GM18867 (cell line): ENCODE results near the gene HOXA6.

Source experiments
- ATAC-seq: cut with Tn5 transposase; IDR thresholded peaks from one replicate; pipeline ENCODE4 v1.9.1; 2021; ENCODE audit warnings: mild to moderate bottlenecking, moderate library complexity; ENCODE audit not compliant: unreplicated experiment

Gene HOXA6

DNA sequence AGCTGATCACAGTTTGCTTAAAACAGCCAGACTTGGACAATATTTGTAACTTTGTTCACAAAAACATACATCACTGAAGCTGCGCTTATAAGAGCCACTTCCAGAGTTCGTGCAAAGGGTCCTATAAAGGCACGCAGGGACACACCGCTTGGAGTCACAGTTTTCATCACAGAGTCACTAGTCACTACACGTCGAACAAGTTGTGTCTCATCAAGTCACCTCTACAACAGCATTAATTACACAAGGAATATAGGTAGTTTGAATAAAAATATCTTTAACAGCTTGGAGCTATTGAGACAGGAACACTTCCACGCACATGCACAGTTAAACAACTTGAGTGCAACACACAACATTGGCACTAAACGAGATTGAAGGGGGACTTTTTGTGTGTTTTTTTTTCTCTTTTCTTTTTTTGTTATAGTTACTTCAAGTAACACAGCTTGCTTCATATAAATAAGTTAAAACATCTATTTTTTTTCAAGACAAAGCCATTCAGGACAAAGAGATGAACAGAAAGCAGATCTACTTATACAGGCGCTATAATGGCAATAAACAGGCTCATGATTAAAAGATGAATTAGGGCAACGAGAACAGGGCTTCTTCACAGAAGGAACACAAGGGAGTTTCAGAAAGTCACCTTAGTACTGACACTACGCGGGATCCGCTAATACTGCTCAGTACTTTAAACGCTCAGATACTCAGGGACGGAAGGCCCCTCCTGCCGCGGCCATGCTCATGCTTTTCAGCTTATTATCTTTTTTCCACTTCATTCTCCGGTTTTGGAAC lies 6.2 kb downstream of the HOXA6 start:
- ATAC-seq: no peak

DNA sequence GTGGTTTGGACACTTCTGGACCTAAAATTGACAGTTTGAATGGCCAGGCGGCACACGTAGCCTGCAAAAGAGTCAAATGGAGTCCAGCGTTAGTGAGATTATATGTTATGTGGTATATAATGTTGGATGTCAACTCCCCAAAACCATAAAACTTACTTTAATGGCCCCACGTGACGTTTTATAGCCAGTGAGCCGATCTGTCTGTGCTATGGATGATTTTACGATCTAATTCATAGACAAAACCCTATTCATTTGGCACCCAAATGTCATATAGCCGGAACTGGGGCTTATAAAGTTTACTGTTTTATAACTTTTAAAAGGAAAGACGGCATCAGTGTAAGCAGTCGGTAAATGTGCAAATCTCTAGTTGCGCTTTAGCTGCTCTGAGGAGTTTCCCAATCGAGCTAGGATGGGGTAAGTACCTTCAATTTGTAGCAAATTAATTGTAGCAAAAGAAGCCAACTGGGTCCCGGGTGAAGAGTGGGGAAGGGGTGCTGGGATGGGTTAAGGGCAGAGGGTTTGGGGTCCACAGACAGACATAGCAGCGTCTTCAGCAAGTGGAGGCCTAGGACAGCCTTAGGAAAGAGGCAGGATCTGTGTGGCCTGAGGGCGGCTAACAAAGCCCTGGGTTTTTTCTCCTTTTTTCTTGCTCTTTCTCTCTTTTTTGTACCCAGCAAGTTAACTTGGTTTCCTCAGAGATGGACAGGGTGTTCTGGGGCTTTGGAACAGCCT lies 7.3 kb downstream of the HOXA6 start:
- no peak for ATAC-seq

DNA sequence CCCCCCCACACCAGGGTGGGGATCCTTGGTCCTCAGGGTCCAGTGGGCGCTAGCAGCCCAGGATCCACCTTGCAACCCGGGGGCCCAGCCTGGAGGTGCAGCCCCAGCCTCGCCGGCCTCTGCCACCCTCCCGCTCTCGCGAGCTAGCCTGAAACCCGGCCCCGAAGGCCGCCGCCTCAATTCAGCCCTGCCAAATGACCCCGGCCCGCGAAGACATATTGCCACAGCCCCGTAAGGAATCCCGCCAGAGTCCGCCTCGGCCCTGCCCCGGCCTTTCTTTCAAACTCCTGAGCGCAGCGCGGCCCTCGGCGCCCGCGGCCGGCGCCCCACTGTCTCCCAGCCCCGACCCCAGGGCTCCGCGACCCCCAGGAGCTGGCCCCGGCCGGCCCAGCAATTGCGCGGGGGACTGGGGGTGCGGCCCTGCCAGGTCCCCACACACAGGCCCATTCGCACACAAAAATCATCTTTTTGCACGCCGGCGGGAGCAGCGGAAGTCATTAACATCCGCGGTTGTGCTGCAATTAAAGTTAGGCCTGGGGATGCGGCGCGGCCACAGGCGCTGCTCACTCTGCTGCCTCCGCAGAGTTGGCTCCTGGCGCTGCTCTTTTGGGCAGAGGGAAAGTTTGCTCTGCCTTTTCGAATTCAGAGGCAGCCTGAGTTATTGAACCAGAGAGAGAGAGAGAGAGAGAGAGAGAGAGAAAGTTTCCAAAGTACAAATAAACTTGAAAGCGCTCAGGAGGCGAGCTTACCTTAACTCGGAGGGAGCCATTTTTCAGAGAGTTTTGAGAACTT lies 8.0 kb downstream of the HOXA6 start:
- no peak for ATAC-seq

DNA sequence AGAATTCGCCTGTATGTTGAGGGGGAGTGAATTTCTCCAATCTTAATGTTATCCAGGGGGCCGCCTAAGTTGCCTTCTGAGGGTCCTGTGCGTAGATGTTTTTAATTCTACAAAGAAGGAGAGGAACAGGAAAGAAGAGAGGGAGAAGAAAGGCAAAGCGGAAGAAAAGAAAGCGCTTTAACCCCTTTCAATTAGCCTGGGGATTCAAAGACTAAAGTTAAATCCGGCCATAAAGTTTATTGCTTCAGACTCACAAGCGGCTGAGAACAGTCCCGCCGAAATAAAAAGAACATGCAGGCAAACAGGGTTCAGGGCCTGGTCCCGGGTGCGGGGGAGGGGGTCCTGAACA lies 8.6 kb downstream of the HOXA6 start:
- ATAC-seq: no peak

DNA sequence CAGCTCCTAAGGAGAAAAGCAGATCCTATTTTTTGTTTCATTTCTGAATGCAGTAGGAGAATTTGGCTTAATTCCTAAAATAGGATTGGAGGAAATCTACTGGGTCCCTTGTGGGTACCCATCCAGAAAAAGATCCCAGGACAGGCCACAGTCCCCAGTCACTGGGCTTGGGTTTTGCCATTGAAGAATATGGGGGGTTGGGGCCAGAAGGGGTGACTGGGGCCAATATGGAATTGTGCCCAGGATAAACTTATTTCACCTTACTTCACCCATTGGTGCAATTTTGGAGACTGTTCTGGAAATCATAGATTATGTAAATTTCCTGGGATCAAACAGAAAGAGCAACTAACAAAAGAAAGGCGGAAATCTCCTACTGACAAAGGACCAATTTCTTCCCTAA lies 9.1 kb downstream of the HOXA6 start:
- ATAC-seq: no peak

DNA sequence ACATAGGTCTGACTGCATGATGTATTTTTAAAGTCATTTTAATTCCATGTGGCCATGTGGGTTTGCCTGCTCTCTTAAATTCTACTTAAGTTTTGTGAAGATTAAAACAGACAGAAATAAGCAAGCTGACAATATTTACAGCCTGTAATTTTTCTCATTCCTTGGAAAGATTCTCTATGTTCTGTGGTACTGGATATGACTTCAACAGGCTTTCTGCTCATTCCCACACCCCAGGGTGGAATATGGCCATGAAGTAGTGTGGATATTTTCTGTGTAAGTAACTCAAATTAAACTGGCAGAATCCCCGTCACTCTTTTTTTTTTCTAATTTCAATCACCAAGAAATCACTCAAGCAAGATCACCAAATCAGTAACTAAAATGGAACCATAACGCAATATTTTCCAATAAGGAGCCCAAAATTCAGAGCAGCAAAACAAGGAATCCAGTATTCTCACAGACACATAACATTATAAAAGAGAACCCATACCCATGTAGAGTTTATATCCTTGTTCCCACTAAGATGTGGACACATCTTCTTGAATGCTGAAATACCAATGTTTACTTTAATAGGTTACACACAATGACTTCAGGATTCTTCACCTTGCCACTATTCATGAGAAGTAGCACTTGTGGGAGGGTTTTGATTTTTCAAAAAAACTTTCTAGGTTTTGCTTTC lies 9.8 kb downstream of the HOXA6 start:
- no peak for ATAC-seq

DNA sequence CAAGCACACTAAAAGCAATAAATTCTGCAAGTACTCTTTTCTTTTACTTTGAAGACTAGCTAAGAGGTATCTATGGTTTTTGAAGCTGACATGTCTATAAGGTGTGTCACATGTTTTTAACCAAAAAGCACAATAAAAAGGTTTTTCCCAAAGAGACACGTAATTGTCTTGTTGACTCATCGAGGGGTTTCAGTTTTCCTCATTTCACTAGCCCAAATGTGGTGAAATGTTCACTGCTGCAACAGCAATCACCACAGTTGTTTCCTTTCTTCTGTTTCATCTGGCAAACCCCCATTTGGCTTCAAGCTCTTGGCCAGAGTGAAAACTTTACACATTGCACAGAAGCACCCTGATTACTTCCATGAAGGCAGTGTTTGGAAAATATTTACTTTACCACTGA lies 13.2 kb downstream of the HOXA6 start:
- no peak for ATAC-seq

DNA sequence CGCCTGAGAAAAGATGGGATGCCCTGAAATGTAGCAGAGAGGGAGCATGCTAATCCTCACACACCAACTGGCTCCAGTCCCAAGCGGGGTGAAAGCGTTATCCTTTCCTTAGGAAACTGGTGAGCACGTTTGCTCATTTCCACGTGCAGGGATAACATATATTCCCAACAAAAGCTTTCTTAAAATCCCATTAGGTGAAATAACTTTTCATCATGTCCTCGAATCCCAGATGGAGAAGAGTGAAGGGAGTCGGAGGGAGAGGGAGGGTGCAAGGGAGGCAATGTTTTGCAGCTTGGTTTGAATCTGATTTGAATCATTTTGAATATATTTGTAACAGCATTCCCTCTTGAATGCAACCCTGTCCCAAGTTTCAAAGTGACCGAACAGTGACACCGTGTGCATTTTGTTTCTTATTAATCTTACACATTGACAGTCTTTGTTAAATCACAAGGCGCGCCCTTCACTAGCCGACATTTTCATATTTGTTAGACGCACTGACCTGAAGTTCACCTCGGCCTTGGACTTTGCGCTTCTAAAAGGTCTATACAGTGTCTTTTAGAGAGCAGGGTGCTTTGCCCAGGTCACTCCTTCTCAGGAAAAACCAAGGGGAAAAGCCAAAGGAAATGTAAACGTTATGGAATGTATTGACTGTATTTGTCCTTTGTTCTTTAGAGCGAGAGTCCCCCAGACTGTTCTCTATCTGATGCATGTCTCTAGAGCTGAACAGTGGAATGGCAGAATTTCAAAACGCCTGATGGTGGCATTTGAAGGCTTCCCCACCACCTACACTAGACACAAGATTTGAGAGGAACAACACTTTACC lies 14.0 kb downstream of the HOXA6 start:
- ATAC-seq: no peak

DNA sequence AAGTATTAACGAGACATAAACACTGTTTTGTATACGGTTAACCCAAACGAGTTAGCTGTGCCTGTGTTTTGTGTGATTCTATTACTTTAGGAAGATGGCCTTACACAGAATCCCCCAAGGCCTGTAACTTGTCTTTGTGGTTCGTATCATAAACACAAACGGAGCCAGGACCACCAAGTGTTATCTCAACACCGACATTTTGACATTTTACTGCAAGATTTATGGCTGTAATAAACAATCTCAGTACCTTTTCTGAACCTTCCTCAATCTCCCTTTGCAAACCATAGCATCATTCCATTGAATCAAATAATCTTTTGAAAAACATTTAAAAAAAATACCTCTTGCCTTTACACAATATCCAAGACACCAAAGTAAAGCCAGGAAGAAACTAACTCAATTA lies 14.6 kb downstream of the HOXA6 start:
- no peak for ATAC-seq

DNA sequence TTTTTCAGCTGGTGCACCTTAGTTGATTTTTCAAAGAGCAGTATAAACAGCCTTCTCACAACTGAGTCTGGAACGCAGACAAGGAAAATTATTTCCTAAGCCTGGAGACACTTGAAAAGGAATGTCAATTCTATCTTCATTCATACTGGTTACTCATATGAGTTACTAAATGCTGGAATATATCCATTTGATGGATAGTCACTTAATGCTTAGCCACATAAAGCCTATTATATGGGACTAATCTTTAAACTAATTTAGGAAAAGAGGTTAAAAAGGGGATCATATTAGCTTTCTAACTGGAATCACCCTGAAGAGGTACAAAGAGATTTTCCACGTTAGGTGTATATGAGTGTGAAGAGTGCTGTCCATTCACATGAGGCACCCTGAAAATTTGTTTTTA lies 15.4 kb downstream of the HOXA6 start:
- no peak for ATAC-seq

DNA sequence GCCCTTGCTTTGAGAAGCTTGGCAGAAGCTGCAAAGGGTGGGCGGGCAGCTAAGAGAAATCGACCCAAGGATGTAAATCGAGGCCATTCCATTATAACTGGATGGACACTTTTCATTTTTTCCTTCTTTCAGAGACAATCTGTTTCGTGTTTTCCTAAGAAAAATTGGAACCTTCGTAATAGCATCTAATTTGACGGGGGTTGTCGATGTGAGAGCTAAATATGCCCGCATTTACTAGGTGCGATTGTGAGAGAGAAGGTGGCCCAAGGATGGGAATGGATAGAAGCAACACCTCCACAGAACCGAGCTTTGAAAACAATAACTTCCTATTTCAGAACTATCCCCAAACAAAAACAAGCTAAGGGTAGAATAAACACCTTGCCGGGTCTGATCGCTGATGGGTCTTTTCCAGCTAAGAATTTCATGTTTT lies 16.2 kb downstream of the HOXA6 start:
- ATAC-seq: no peak

DNA sequence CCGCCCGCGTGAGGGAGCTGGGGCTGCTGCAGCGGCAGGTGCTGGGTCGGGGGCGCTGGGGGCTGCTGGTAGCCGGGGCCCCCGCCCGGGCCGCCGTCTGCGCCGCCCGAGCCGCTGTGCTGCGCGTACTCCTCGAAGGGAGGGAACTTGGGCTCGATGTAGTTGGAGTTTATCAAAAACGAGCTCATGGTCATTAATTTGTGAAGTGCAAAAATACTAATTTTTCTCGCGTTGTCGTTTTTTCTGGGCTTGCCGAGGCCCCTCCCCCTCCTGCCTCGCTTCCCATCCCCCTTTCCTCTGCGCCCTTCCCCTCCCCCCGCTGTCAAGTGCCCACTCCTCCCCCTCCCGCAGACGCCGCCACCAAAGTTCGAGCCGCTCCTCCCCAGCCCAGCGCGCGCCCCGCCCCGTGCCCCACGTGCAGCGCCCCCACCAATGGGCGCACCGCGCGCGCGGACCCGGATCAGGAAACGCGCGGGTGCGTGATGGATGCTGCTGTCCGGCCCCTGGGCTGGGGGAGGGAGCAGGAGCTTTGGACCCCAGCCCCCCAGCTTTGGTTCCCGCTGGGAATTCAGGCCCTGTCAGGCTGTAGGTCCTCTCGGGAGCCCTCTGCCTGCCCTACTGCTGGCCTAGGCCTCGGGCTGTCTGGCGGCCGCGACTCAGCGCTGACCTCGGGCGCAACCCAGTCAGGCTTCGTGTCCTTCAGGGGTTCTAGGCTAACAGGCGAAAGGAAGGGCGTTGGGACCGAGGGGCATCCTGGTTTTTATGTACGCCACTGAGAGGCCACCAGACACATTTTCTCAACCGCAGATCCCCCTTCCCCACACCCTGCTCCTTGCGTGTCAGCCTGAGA lies 16.8 kb downstream of the HOXA6 start, which contains the start of gene HOXA4:
TSS of gene HOXA4 (minus strand) at position 218 of the 850 bp plus-strand sequence. CDS start at position 194, 24 bp downstream.
- no peak for ATAC-seq

DNA sequence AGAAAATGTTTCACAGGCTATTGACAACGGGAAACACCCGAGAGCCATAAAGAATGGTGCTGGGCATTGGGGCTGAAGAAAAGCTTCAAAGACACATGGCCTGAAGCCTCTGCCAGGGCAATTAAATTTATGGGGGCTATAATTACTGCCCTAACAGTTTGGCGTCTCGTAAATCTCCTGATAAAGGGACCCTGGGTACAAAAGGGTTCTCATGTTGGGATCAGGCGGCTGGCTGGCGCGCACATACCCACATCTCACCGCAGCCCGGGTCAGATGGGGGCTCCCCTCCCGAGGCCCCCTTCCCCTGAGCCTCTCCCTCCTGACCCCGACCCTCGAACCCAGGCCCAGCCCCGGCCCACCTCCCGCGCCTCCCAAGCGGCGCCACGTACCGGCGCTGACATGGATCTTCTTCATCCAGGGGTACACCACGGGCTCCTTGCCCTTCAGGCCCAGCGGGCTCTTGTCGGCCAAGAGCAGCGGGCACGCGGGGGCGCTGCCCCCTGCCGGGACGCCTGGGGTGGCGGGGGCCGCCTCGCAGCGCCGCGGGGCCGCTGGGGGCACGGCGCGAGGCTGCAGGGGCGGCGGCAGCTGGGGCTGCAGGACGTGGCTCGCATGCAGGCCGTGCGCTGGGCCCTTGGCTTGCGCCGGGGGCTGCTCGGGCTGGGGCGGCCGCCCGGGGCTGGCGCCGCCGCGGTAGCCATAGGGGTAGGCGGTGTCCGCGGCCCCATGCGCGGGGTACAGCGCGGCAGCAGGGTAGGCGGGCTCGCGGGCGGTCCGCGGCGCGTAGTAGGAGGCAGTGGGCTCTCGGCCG lies 17.6 kb downstream of the HOXA6 start:
- no peak for ATAC-seq

DNA sequence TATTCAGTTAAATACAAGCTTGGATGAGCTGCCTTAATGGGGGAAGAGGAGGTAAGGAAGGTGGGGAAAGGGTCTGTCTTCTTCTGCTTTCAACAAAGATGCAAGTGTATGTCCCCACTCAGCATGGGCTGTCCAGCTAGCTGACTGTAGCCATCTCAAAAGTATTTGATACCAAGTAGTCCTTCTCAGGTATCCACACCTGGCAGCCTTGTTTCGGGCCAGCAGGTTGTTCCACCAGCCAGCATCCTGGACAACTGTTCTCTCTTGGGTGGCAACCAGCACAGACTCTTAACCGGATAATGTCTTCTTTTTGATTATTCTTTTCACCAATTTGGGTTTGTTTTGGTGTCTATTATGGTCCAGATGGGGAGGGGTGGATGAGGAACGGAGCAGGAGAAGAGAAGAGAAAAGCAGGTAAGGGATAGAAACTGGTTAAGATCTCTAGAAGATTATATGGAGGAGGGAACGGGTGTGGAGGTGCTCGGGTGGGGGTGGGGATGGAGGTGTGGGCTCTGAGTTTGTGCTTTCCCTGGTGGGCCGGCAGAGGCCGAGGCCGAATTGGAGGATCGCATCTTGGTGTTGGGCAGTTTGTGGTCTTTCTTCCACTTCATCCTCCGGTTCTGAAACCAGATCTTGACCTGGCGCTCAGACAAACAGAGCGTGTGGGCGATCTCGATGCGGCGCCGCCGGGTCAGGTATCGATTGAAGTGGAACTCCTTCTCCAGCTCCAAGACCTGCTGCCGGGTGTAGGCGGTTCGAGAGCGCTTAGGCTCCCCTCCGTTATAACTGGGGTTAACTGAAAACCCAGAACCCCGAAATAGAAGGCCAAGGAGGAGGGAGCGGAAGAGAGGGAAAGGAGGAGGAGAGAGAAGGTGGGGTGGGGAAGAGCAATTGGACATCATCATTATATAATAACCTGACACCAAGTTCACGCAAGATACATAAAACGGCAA lies 18.5 kb downstream of the HOXA6 start:
- no peak for ATAC-seq

DNA sequence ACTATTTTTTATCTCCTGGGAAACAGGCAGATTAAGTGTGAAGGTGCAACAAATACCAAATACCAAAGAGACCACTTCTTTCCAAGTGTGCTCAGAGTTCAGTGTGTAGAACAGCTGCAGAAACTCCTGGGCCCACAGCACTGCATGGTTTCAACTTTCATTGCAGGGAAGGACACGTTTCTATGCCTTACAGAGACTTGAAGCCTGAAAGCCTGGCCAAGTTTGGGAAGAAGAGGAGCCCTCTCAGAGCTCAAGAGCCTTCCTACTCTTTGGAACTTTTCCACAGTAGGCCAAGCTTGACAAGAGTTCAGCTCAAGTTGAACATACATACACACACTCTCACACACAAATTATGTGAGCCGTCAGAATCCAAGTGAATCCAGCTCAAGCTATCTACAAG lies 19.5 kb downstream of the HOXA6 start:
- ATAC-seq: no peak

DNA sequence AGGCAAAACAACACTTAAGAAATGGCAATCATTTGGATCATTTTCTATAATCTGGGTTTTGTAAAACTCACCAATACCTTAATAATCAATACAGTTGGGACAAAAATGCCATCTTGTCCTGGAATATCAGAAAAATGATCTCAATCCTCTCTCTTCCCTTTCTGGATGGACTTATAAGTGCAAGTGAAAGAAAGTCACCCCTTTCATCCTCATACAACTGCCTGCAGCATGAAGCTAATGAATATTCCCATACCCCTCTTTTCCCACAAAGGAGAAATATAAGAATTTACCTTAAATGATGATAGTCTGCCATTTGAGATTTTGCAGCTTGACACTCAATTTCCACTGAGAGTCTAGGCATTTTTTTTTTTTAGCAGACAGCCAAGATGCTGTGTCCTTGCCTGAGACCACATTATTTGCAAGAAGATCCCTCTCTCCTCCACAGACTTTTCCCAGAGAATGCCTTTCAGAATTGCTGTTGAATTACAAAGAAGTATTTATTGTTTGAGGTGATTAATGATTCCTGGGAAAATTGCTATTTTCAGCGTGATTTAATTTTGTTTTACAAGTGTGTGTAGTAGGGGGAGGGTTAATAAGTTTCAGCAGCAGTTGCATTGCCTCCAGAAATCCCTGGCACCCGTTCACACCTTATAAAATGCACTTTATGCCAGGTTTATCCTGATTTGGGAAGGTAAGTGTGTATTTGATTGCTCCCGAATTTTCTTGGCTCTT lies 20.8 kb downstream of the HOXA6 start:
- no peak for ATAC-seq

DNA sequence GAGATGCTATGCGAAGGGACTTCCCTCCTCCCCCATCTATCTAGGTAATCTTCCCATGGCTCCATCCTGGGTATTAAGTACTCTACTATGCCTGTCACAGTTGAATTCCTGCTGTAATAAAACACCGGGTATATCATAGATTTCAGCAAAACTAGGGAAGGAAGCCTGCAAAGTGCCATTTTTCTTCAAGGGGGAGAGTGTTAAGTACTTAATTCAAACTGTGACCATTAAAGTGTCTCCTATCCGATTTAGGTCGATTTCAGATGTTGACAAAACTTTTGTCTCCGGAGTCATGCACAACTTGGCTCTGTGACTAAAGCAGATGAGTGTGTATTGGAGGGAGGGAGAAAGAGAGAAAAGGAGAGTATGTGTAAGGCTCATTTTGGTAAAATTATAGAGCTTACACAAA lies 21.6 kb downstream of the HOXA6 start:
- ATAC-seq: no peak
